Measurements from ENCODE around the gene ACAP1. TPM values are rescaled to one million over a fixed set of nuclear protein-coding genes. Genes with fewer than 3 reads are reported as not detected.
A peak's percentile ranks its signal among the peaks of the same experiment; 100 is the strongest.

The ACAP1 gene
- total RNA-seq, 1 donor from 2014 or later = 0.81 TPM

- no peak for TF ChIP-seq CTCF (conservative IDR thresholded peaks at IDR 0.05; ENCODE audit: low read depth, low read length)
- H3K4me3 ChIP-seq (ENCODE audit: low read depth, low read length) = no peak overlapping the region
- DNase-seq (ENCODE audit: low read depth) = no peak
Measured at GRCh38 chr17:7317161-7317803, 19.0 kb upstream of the ACAP1 start.

GRCh38 chr17:7318121-7318860, 18.0 kb upstream of the ACAP1 start:
- TF ChIP-seq CTCF (conservative IDR thresholded peaks at IDR 0.05; ENCODE audit: low read depth, low read length) = no peak

GRCh38 chr17:7321466-7321865, 14.9 kb upstream of the ACAP1 start:
- H3K4me3 ChIP-seq (ENCODE audit: low read depth, low read length) = no peak overlapping the region
- TF ChIP-seq CTCF (conservative IDR thresholded peaks at IDR 0.05; ENCODE audit: low read depth, low read length) = no peak
- DNase-seq (ENCODE audit: low read depth) = no peak

More at GRCh38 chr17:7318121-7318860, 18.0 kb upstream of the ACAP1 start:
- DNase-seq (ENCODE audit: low read depth) = no peak
- no peak overlapping the region for H3K4me3 ChIP-seq (ENCODE audit: low read depth, low read length)

- no peak for TF ChIP-seq CTCF (conservative IDR thresholded peaks at IDR 0.05; ENCODE audit: low read depth, low read length)
- DNase-seq (ENCODE audit: low read depth) = no peak
- H3K4me3 ChIP-seq (ENCODE audit: low read depth, low read length) = no peak overlapping the region
Measured at GRCh38 chr17:7322520-7323194, 13.7 kb upstream of the ACAP1 start.

- DNase-seq (ENCODE audit: low read depth) = no peak
- H3K4me3 ChIP-seq (ENCODE audit: low read depth, low read length) = no peak overlapping the region
- TF ChIP-seq CTCF (conservative IDR thresholded peaks at IDR 0.05; ENCODE audit: low read depth, low read length) = peak; percentile 63
Measured at GRCh38 chr17:7323731-7324437, 12.4 kb upstream of the ACAP1 start.

- no peak overlapping the region for H3K4me3 ChIP-seq (ENCODE audit: low read depth, low read length)
- no peak for DNase-seq (ENCODE audit: low read depth)
- TF ChIP-seq CTCF (conservative IDR thresholded peaks at IDR 0.05; ENCODE audit: low read depth, low read length) = no peak
Measured at GRCh38 chr17:7324438-7324779, 11.9 kb upstream of the ACAP1 start.

Data from epithelial cell of proximal tubule (primary cell).